Thoracic aorta (tissue), 2 donors: ENCODE measurements around the gene ALG11. TPM values are rescaled to one million over a fixed set of nuclear protein-coding genes. Genes with fewer than 3 reads are reported as not detected.
"Not testable (repeated sequence)": the region's sequence is repeated elsewhere in the genome, so short reads cannot be mapped to it uniquely, and the experiment has no call there.

Source experiments
- ATAC-seq: fragments of 150-250 bp; one replicate; pipeline ENCODE4 v1.8.0; 2017; ENCODE audit warnings: low read depth; ENCODE audit not compliant: insufficient number of reproducible peaks, low FRiP score
- DNase-seq: peaks from one replicate; pipeline ENCODE4 v3.0.0-alpha.2; 2020; ENCODE audit warnings: low spot score
- H3K27ac ChIP-seq, 2 donors: fragments of 200-600 bp; sonication (generic); 1 replicate in 1 of 2; 2 replicates in 1 of 2; pipeline ENCODE4 v1.5.1; 2016; ENCODE audit warnings: mild to moderate bottlenecking in 2 of 2, moderate library complexity in 2 of 2
- H3K27me3 ChIP-seq: fragments of 200-600 bp; sonication (generic); replicated peaks from 2 replicates; pipeline ENCODE4 v1.6.0; 2016; ENCODE audit warnings: mild to moderate bottlenecking; ENCODE audit not compliant: insufficient read depth
- H3K36me3 ChIP-seq: fragments of 200-600 bp; sonication (generic); one replicate; pipeline ENCODE4 v1.5.1; 2016
- H3K4me1 ChIP-seq, 2 donors: fragments of 200-600 bp; sonication (generic); 1 replicate in 1 of 2; 2 replicates in 1 of 2; pipeline versions ENCODE4 v1.5.1 to v1.6.0; 2016; ENCODE audit warnings: low read depth in 2 of 2, mild to moderate bottlenecking in 1 of 2; ENCODE audit not compliant: control insufficient read depth in 1 of 2
- H3K4me3 ChIP-seq: fragments of 200-600 bp; sonication (generic); 2 replicates; pipeline ENCODE4 v1.5.1; 2016; ENCODE audit warnings: mild to moderate bottlenecking
- H3K9me3 ChIP-seq: fragments of 200-600 bp; sonication (generic); 2 replicates; pipeline ENCODE4 v1.5.1; 2016
- CTCF ChIP-seq: fragments of 200-600 bp; sonication (generic); IDR thresholded peaks from one replicate; pipeline ENCODE4 v1.5.1; 2019; ENCODE audit warnings: antibody characterized with exemption
- total RNA-seq, 2 donors: library from RNA; depleted of rRNA; stranded (reverse); fragments of >200 nt; gene quantifications; one replicate each; pipeline versions ENCODE4 v1.1.0 to v1.2.3, GENCODE V29; 2016

The ALG11 gene
- total RNA-seq, 2 donors from 2014 or later: 20.7 to 30.3 TPM

- H3K36me3 ChIP-seq: no peaks in the 10 kb centered on the region
- H3K4me3 ChIP-seq: no peak overlapping the region
- H3K27ac ChIP-seq: no peak overlapping the region
- no peaks in the 10 kb centered on the region for H3K4me1 ChIP-seq
- DNase-seq: no peak
- H3K27me3 ChIP-seq: no peaks in the 10 kb centered on the region
- no peaks in the 10 kb centered on the region for H3K9me3 ChIP-seq
- ATAC-seq: no peak
- TF ChIP-seq CTCF: no peak
Measured at GRCh38 chr13:52048516-52048915, 36.3 kb downstream of the ALG11 start.

- H3K36me3 ChIP-seq: no peaks in the 10 kb centered on the region
- ATAC-seq: no peak
- H3K4me1 ChIP-seq: no peaks in the 10 kb centered on the region
- no peak for TF ChIP-seq CTCF
- no peaks in the 10 kb centered on the region for H3K9me3 ChIP-seq
- H3K4me3 ChIP-seq: no peak overlapping the region
- DNase-seq: no peak
- no peaks in the 10 kb centered on the region for H3K27me3 ChIP-seq
- no peak overlapping the region for H3K27ac ChIP-seq
Measured at GRCh38 chr13:52051400-52051799, 39.2 kb downstream of the ALG11 start.

- Histone ChIP-seq H3K4me3 (no peak overlapping the region), H3K27ac (no peak overlapping the region), H3K4me1 (no peaks in the 10 kb centered on the region), H3K36me3 (no peaks in the 10 kb centered on the region), H3K9me3 (no peaks in the 10 kb centered on the region), H3K27me3 (no peaks in the 10 kb centered on the region)
- DNase-seq (no peak), ATAC-seq (no peak)
- no peak for TF ChIP-seq CTCF
Measured at GRCh38 chr13:52053460-52053859, 41.3 kb downstream of the ALG11 start.

GRCh38 chr13:52061064-52061463, 48.9 kb downstream of the ALG11 start:
- not testable (repeated sequence) for H3K4me1 ChIP-seq, DNase-seq, H3K27me3 ChIP-seq, H3K4me3 ChIP-seq, H3K36me3 ChIP-seq, H3K9me3 ChIP-seq, ATAC-seq
- peak overlapping the region in 1 of 2 donors; percentile 44 for H3K27ac ChIP-seq

- no peak for TF ChIP-seq CTCF
- ATAC-seq: no peak
- H3K4me3 ChIP-seq: no peak overlapping the region
- no peak for DNase-seq
- H3K27me3 ChIP-seq: no peaks in the 10 kb centered on the region
- peak overlapping the region in 1 of 2 donors; percentile 44 for H3K27ac ChIP-seq
- no peaks in the 10 kb centered on the region for H3K9me3 ChIP-seq
- H3K4me1 ChIP-seq: peaks cover 0 to 6% of the 10 kb centered on the region in 2 donors
- H3K36me3 ChIP-seq: no peaks in the 10 kb centered on the region
Measured at GRCh38 chr13:52061587-52061986, 49.4 kb downstream of the ALG11 start.

- Histone ChIP-seq H3K36me3 (no peaks in the 10 kb centered on the region), H3K4me3 (no peak overlapping the region), H3K27ac (no peak overlapping the region), H3K27me3 (no peaks in the 10 kb centered on the region), H3K4me1 (no peaks in the 10 kb centered on the region), H3K9me3 (peaks cover 14% of the 10 kb centered on the region)
- ATAC-seq (no peak), DNase-seq (no peak)
- no peak for TF ChIP-seq CTCF
Measured at GRCh38 chr13:52067237-52067636, 55.0 kb downstream of the ALG11 start.
